ENCODE measurements around the gene HAUS5. TPM values are rescaled to one million over a fixed set of nuclear protein-coding genes. Genes with fewer than 3 reads are reported as not detected.
A peak's percentile ranks its signal among the peaks of the same experiment; 100 is the strongest.

Gene HAUS5
- total RNA-seq, 8 experiments from 2014 or later, result 2.7 to 14.3 (median 9.4) TPM

- in situ Hi-C loops (cut with MboI; ENCODE audit: low pct_unique_long_range_greater_than_20kb in 2 of 9, low sequenced_read_pairs in 9 of 9, unreplicated experiment in 9 of 9), result no loop called here
- 82 to 100% (median 100%) methylated on average over 1 to 7 of the region's 8 CpGs; no CpG with 5 or more reads in 5 of the 10 experiments for WGBS, 10 experiments
- H3K4me3 ChIP-seq, result no peak overlapping the region
- H3K27ac ChIP-seq, result no peak overlapping the region
- no peak for ATAC-seq (replicated peaks in 6 of 8)
- no peaks in the 10 kb centered on the region for H3K4me1 ChIP-seq (replicated peaks in 1 of 2)
These were observed 27.3 kb downstream of the HAUS5 start for GRCh38 chr19:35639863-35640262.

GRCh38 chr19:35641515-35642151 lies 29.1 kb downstream of the HAUS5 start, which contains the start of gene ETV2:
Gene ETV2, plus strand, starts transcription at chr19:35641745. Its CDS starts 716 bp downstream, at chr19:35642461.
- no peak for ATAC-seq (replicated peaks in 6 of 8)
- no peak within 1 kb of the TSS for H3K4me3 ChIP-seq
- in situ Hi-C loops (cut with MboI; ENCODE audit: low pct_unique_long_range_greater_than_20kb in 2 of 9, low sequenced_read_pairs in 9 of 9, unreplicated experiment in 9 of 9), result no loop called here
- no peak within 1 kb of the TSS for H3K27ac ChIP-seq
- H3K4me1 ChIP-seq (replicated peaks in 1 of 2), result no peaks in the 10 kb centered on the region
- WGBS, 10 experiments, result 0 to 59% (median 40%) methylated on average over 1 to 3 of the region's 28 CpGs; no CpG with 5 or more reads in 5 of the 10 experiments

GRCh38 chr19:35642312-35642711 lies 29.8 kb downstream of the HAUS5 start:
- H3K4me3 ChIP-seq, result no peak overlapping the region

GRCh38 chr19:35642798-35643254 lies 30.3 kb downstream of the HAUS5 start:
- Histone ChIP-seq H3K27ac (no peak overlapping the region), H3K4me3 (peak overlapping the region; percentile 31 to 50 (median 38)), H3K4me1 (replicated peaks in 1 of 2) (no peaks in the 10 kb centered on the region)
- in situ Hi-C loops (cut with MboI; ENCODE audit: low pct_unique_long_range_greater_than_20kb in 2 of 9, low sequenced_read_pairs in 9 of 9, unreplicated experiment in 9 of 9), result no loop called here
- ATAC-seq (replicated peaks in 6 of 8), result no peak
- 7% methylated on average over 3 of the region's 15 CpGs; no CpG with 5 or more reads in 9 of the 10 experiments for WGBS, 10 experiments

More at GRCh38 chr19:35642312-35642711, 29.8 kb downstream of the HAUS5 start:
- 0 to 100% methylated on average over 1 to 2 of the region's 10 CpGs; no CpG with 5 or more reads in 8 of the 10 experiments for WGBS, 10 experiments
- no peaks in the 10 kb centered on the region for H3K4me1 ChIP-seq (replicated peaks in 1 of 2)
- no peak overlapping the region for H3K27ac ChIP-seq
- ATAC-seq (replicated peaks in 6 of 8), result no peak
- in situ Hi-C loops (cut with MboI; ENCODE audit: low pct_unique_long_range_greater_than_20kb in 2 of 9, low sequenced_read_pairs in 9 of 9, unreplicated experiment in 9 of 9), result no loop called here

- WGBS, 10 experiments, result 0% methylated on average over 1 to 4 of the region's 69 CpGs; no CpG with 5 or more reads in 4 of the 10 experiments
- peak; percentile 42 to 67 (median 54) for ATAC-seq (replicated peaks in 6 of 8)
These were observed 31.0 kb downstream of the HAUS5 start for GRCh38 chr19:35643255-35644205.

GRCh38 chr19:35644206-35644986 lies 31.9 kb downstream of the HAUS5 start:
- peaks cover 5% of the 10 kb centered on the region in 2 donors for H3K4me1 ChIP-seq (replicated peaks in 1 of 2)
- peak; percentile 61 to 78 (median 72) for ATAC-seq (replicated peaks in 6 of 8)
- WGBS, 10 experiments, result 0 to 20% (median 1%) methylated on average over 2 to 14 of the region's 60 CpGs; no CpG with 5 or more reads in 7 of the 10 experiments
- in situ Hi-C loops (cut with MboI; ENCODE audit: low pct_unique_long_range_greater_than_20kb in 2 of 9, low sequenced_read_pairs in 9 of 9, unreplicated experiment in 9 of 9), result no loop called here
- H3K4me3 ChIP-seq, result peak overlapping the region; percentile 31 to 50 (median 38)
- peak overlapping the region; percentile 19 to 41 for H3K27ac ChIP-seq

More at GRCh38 chr19:35643255-35644205, 31.0 kb downstream of the HAUS5 start:
- peak overlapping the region in 1 of 2 donors; percentile 41 for H3K27ac ChIP-seq
- in situ Hi-C loops (cut with MboI; ENCODE audit: low pct_unique_long_range_greater_than_20kb in 2 of 9, low sequenced_read_pairs in 9 of 9, unreplicated experiment in 9 of 9), result no loop called here
- no peaks in the 10 kb centered on the region for H3K4me1 ChIP-seq (replicated peaks in 1 of 2)
- peak overlapping the region; percentile 31 to 50 (median 38) for H3K4me3 ChIP-seq

GRCh38 chr19:35644987-35645679 lies 32.6 kb downstream of the HAUS5 start:
- Histone ChIP-seq H3K4me1 (replicated peaks in 1 of 2) (peaks cover 7 to 8% of the 10 kb centered on the region in 2 donors), H3K4me3 (peak overlapping the region; percentile 31 to 50 (median 38)), H3K27ac (peak overlapping the region; percentile 19 to 41)
- 0 to 100% (median 39%) methylated on average over 1 to 5 of the region's 20 CpGs; no CpG with 5 or more reads in 2 of the 10 experiments for WGBS, 10 experiments
- ATAC-seq (replicated peaks in 6 of 8), result peak in 6 of 8 experiments; percentile 2 to 16 (median 8)
- in situ Hi-C loops (cut with MboI; ENCODE audit: low pct_unique_long_range_greater_than_20kb in 2 of 9, low sequenced_read_pairs in 9 of 9, unreplicated experiment in 9 of 9), result no loop called here

GRCh38 chr19:35645680-35646511 lies 33.4 kb downstream of the HAUS5 start:
- WGBS, 10 experiments, result 40 to 100% (median 90%) methylated on average over 1 to 4 of the region's 7 CpGs; no CpG with 5 or more reads in 3 of the 10 experiments
- no peak overlapping the region for H3K27ac ChIP-seq
- H3K4me3 ChIP-seq, result no peak overlapping the region
- in situ Hi-C loops (cut with MboI; ENCODE audit: low pct_unique_long_range_greater_than_20kb in 2 of 9, low sequenced_read_pairs in 9 of 9, unreplicated experiment in 9 of 9), result no loop called here
- ATAC-seq (replicated peaks in 6 of 8), result no peak
- H3K4me1 ChIP-seq (replicated peaks in 1 of 2), result peaks cover 7 to 8% of the 10 kb centered on the region in 2 donors

- Histone ChIP-seq H3K4me1 (replicated peaks in 1 of 2) (peaks cover 7 to 8% of the 10 kb centered on the region in 2 donors), H3K27ac (peak within 1 kb of the TSS; percentile 53 to 70), H3K4me3 (peak within 1 kb of the TSS; percentile 68 to 93 (median 75))
- WGBS, 10 experiments, result 0 to 5% (median 0%) methylated on average over 1 to 22 of the region's 46 CpGs
- ATAC-seq (replicated peaks in 6 of 8), result peak; percentile 60 to 75 (median 67)
- in situ Hi-C loops (cut with MboI; ENCODE audit: low pct_unique_long_range_greater_than_20kb in 2 of 9, low sequenced_read_pairs in 9 of 9, unreplicated experiment in 9 of 9), result no loop called here
These were observed 35.8 kb downstream of the HAUS5 start, which contains the start of gene COX6B1 for GRCh38 chr19:35648017-35648961. Gene COX6B1, plus strand, starts transcription at chr19:35648323. Its CDS starts 2,921 bp downstream, at chr19:35651244.

- WGBS, 10 experiments, result 60 to 100% (median 92%) methylated on average over 1 to 9 of the region's 9 CpGs
- peaks cover 7 to 8% of the 10 kb centered on the region in 2 donors for H3K4me1 ChIP-seq (replicated peaks in 1 of 2)
- H3K4me3 ChIP-seq, result no peak overlapping the region
- in situ Hi-C loops (cut with MboI; ENCODE audit: low pct_unique_long_range_greater_than_20kb in 2 of 9, low sequenced_read_pairs in 9 of 9, unreplicated experiment in 9 of 9), result no loop called here
- no peak for ATAC-seq (replicated peaks in 6 of 8)
- H3K27ac ChIP-seq, result no peak overlapping the region
These were observed 38.0 kb downstream of the HAUS5 start for GRCh38 chr19:35650581-35650980.

Data from motor neuron (in vitro differentiated cells).